Stimulated activated CD8-positive, alpha-beta memory T cell treated with anti-CD3 and anti-CD28 coated beads, Interleukin-12 subunit alpha, Interleukin-12 subunit beta, amount 100 ng/mL, for 4 hours (primary cell): ENCODE results near the gene ST6GAL2.

Experiments used
- DNase-seq: peaks from one replicate; pipeline ENCODE4 v3.0.0-alpha.2; 2020; ENCODE audit warnings: low read depth

ST6GAL2 gene

GRCh38 chr2:106828119-106828518 is 57.8 kb downstream of the ST6GAL2 start:
- no peak for DNase-seq

- DNase-seq, result no peak
These were observed 58.8 kb downstream of the ST6GAL2 start for GRCh38 chr2:106827158-106827557.

- no peak for DNase-seq
These were observed 60.8 kb downstream of the ST6GAL2 start for GRCh38 chr2:106825161-106825560.

- DNase-seq, result no peak
These were observed 69.0 kb downstream of the ST6GAL2 start for GRCh38 chr2:106816974-106817373.

DNA sequence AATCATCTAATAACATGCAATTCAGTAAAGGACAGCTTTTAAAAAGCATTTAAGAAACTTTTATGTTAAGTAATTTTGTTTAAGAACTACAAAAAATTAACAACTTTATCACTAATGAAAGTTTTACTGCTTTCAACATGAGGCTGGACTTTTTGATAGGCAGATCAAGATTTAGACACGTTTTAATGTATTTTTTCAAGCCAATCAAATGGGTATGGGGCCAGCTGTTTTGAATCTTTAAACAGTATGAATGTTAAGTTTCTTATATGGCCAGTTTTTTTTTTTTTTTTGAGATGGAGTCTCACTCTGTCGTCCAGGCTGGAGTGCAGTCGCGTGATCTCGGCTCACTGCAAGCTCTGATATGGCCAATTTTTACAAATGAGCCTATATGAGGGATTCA is 73.1 kb downstream of the ST6GAL2 start:
- no peak for DNase-seq

GRCh38 chr2:106812383-106812782 is 73.6 kb downstream of the ST6GAL2 start:
- DNase-seq, result no peak

- no peak for DNase-seq
These were observed 80.3 kb downstream of the ST6GAL2 start for GRCh38 chr2:106805716-106806115.

DNA sequence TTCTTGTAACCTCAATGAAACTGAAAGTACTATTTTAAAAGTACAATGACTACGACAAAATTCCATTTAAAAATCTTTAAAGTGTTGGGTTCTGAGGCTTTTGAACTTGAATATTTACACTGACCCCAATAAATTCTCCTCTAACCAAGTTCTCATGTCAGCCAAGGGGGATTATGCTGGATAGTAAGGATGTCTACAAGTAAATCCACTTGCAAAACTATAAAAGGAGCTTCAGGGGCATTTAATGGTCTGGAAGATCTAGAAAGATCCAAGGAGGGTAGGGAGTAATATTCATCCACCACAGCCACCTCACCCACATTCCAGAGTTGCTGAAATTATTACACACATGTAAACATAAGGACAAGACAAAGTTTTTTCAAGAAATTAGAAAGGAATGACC is 81.8 kb downstream of the ST6GAL2 start:
- no peak for DNase-seq

- no peak for DNase-seq
These were observed 84.9 kb downstream of the ST6GAL2 start for GRCh38 chr2:106800976-106801655.

DNA sequence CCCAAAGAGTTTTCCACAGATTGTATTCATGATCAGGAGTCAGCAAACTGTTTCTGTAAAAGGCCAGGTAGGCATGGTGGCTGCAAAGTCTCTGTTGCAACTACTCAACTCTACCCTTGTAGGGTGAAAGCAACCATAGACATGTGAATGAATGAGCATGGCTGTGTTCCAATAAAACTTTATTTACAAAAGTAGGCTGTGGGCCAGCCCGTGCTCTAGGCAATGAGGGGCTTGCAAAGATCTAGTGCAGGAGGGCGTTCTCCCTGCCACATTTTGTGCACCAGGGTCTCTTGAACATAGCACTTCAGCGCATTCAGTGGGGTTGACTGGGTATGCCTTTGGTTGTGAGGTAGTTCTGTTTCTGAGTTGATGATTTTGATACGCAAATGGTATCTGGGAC is 85.8 kb downstream of the ST6GAL2 start:
- no peak for DNase-seq

GRCh38 chr2:106798826-106799552 is 87.0 kb downstream of the ST6GAL2 start:
- no peak for DNase-seq

- no peak for DNase-seq
These were observed 88.5 kb downstream of the ST6GAL2 start for GRCh38 chr2:106797494-106797893.

DNA sequence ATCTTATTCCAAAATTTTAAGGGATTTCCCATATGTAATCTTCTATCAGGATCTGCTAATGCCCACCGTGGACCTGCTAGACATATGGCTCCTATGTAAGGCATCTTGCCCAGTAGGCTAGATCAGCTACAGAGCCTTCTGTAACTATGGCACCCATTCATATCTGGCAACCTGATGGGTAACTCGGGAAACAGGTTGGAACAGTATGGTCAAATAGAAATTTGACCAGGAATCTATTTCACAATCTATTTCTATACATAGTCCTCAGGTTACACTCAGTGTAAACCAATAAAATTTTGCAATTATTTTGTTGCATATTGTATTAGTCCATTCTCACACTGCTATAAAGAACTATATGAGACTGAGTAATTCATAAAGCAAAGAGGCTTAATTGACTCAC is 93.3 kb downstream of the ST6GAL2 start:
- no peak for DNase-seq

GRCh38 chr2:106789185-106789584 is 96.8 kb downstream of the ST6GAL2 start:
- DNase-seq, result no peak

GRCh38 chr2:106782681-106783080 is 103.3 kb downstream of the ST6GAL2 start:
- no peak for DNase-seq

- DNase-seq, result no peak
These were observed 104.8 kb downstream of the ST6GAL2 start for GRCh38 chr2:106781196-106781595.

- DNase-seq, result no peak
These were observed 114.2 kb downstream of the ST6GAL2 start for GRCh38 chr2:106771811-106772210.

- no peak for DNase-seq
These were observed 115.0 kb downstream of the ST6GAL2 start for GRCh38 chr2:106770986-106771385.

DNA sequence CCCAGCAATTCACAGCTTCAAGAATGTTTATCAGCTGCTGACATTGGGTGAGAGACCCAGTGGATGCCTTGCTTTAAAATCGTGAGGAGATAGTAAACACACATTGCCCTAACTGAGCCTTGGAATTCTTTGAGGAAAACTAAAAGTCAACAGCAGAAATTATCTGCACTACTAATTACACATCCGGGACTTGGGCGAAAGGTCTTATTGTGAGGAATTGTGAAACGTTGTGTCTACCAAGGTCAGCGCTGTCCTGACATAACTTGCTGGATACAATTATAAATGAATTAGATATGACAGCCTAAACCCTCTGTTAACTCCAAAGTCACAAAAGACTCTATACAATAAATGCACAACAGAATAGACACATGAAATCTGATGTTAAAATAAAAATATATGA is 121.4 kb downstream of the ST6GAL2 start:
- no peak for DNase-seq

GRCh38 chr2:106759966-106760365 is 126.0 kb downstream of the ST6GAL2 start:
- DNase-seq, result no peak

DNA sequence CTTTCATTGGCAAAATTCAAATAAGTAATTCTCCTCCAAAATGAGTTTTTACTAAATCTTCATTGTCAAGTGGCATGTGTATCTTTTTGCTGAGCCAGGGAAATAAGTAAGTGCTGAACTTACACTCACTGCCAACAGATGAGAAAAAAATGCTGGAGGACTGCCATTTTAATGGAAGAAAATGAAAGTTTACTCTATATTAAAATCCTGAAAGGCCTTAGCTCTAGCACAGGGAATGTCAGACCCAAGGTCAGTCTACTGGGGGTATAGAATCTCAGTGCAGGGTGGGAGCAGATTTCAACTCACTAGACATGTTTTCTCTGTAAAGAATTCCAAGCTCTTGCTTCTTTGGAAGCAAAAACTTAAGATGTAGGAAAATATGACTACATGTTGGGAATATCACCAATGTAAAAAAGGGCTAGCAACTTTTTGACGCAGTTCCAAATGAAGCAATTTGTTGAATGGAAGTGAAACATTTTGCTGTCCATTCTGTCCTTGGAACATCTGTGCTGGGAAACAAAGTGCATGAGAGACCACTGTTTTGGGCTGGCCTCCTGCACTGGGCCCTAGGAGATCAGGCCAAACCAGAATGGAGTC is 127.0 kb downstream of the ST6GAL2 start:
- DNase-seq, result no peak
